Measurements from ENCODE around the gene TRABD.

The TRABD gene

DNA sequence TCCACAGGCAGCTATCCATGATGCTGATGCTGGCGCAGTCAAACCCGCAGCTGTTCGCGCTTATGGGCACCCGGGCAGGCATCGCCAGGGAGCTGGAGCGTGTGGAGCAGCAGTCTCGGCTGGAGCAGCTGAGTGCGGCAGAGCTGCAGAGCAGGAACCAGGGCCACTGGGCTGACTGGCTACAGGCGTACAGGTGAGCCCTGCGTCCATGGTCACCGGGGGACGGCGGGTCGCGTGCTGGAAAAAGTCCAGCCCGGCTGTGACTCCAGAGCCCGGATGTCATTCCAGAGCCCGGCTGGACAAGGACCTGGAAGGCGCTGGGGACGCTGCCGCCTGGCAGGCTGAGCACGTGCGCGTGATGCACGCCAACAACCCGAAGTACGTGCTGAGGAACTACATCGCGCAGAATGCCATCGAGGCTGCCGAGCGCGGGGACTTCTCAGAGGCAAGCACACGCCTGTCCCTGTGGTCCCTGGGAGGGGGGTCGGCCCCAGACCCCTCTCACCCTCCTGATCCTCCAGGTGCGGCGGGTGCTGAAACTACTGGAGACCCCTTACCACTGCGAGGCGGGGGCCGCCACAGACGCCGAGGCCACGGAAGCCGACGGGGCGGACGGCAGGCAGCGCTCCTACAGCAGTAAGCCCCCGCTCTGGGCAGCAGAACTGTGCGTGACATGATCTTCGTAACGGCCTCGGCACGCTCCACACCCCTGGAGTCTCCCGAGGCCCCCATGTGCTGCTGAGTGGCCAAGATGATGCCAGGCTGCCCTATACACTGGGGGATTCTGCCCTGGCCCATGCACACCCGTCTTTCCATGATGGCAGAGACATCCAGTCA lies 31.2 kb downstream of the TRABD start:
- DNase-seq (ENCODE audit: low read depth in 1 of 2, low spot score in 1 of 2): no peak

GRCh38 chr22:50217543-50218152 lies 31.9 kb downstream of the TRABD start:
- DNase-seq (ENCODE audit: low read depth in 1 of 2, low spot score in 1 of 2): no peak

GRCh38 chr22:50218153-50218995 lies 32.7 kb downstream of the TRABD start:
- DNase-seq (ENCODE audit: low read depth in 1 of 2, low spot score in 1 of 2): no peak

GRCh38 chr22:50218996-50219727 lies 33.4 kb downstream of the TRABD start:
- DNase-seq (ENCODE audit: low read depth in 1 of 2, low spot score in 1 of 2): no peak

- no peak for DNase-seq (ENCODE audit: low read depth in 1 of 2, low spot score in 1 of 2)
These were observed 34.3 kb downstream of the TRABD start for GRCh38 chr22:50219800-50220602.

DNA sequence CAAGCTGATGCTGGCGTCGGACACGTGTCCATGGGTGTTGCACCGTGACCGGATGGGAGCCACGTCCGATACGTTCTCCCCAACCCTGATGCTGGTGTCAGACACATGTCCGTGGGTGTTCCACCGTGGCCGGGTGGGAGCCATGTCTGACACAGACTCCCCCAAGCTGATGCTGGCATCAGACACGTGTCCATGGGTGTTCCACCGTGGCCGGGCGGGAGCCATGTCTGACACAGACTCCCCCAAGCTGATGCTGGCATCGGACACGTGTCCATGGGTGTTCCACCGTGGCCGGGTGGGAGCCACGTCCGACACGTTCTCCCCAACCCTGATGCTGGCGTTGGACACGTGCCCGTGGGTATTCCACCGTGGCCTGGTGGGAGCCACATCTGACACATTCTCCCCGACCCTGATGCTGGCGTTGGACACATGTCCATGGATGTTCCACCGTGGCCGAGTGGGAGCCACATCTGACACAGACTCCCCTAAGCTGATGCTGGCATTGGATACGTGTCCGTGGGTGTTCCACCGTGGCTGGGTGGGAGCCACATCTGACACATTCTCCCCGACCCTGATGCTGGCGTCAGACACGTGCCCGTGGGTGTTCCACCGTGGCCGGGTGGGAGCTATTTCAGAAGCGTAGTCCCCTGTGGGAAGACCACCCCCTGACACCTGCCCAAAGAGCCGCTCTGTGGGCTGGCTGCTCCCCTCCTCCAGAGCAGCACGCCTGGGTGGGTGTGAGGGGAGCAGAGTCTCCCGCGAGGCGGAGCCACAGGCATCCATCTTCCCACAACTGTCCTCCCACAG lies 35.1 kb downstream of the TRABD start:
- no peak for DNase-seq (ENCODE audit: low read depth in 1 of 2, low spot score in 1 of 2)

DNA sequence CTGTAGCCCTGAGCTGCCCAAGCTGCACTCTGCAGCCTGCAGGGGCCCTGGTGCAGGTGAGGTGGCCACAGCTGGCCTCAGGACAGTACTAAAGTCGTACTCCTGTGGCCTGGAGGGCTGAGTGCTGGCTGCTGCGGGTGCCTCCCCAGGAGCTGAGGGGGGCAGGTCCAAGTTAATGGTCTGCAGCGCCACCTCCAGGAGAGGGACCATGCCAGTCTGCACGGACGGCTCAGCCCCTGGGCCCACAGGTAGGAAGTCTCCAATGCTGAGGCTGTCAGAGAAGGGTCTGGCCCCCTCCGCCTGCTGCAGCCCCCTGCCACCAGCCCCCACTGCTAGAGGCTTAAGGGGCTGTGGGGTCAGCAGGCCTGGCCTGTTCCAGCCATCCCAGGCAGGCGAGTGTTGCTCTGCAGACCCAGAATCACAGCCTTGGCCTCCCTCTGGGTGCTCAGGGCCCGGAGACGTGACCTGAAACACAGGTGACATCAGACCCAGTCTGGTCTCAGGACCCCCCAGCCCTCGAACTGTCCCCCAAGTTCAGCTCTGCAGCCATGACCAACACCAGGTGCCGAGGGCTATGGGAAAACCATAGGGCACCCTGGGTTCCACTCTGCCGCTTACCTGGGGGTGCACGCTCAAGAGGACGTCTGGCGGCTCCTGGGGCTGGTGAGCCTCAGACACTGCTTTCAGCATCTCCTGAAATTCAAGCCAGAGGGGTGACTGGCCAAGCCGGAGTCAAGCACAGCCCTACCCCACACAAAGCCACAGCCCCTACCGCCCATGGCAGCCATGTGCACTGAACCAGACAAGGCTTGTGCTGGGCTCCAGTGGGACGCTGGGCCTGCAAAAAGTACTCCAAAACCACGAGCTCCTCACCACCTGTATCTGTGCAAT lies 35.9 kb downstream of the TRABD start:
- DNase-seq (ENCODE audit: low read depth in 1 of 2, low spot score in 1 of 2): no peak

- no peak for DNase-seq (ENCODE audit: low read depth in 1 of 2, low spot score in 1 of 2)
These were observed 36.8 kb downstream of the TRABD start for GRCh38 chr22:50222508-50222907.

DNA sequence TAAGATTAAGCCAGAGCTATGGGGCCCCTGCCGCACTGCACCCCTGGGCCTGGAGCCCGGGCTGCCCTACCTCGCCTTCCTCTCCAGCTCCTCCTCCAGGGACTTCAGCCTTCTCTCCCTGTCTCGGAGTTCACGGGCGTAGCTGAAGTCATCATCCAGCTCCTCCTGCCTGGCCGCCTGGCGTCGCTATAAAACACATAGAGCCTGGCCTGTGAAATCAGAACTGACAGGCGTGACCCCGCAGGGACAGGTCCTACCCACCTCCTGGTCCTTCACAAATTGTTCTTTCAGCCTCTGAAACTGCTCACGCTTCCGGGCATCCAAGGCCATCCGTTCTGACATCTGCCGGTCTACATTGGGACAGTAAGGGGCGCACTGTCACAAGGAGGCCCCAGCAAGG lies 38.4 kb downstream of the TRABD start:
- no peak for DNase-seq (ENCODE audit: low read depth in 1 of 2, low spot score in 1 of 2)

GRCh38 chr22:50225200-50225969 lies 39.7 kb downstream of the TRABD start:
- DNase-seq (ENCODE audit: low read depth in 1 of 2, low spot score in 1 of 2): no peak

GRCh38 chr22:50226063-50226874 lies 40.6 kb downstream of the TRABD start:
- DNase-seq (ENCODE audit: low read depth in 1 of 2, low spot score in 1 of 2): no peak

GRCh38 chr22:50226875-50227165 lies 41.1 kb downstream of the TRABD start:
- DNase-seq (ENCODE audit: low read depth in 1 of 2, low spot score in 1 of 2): no peak

DNA sequence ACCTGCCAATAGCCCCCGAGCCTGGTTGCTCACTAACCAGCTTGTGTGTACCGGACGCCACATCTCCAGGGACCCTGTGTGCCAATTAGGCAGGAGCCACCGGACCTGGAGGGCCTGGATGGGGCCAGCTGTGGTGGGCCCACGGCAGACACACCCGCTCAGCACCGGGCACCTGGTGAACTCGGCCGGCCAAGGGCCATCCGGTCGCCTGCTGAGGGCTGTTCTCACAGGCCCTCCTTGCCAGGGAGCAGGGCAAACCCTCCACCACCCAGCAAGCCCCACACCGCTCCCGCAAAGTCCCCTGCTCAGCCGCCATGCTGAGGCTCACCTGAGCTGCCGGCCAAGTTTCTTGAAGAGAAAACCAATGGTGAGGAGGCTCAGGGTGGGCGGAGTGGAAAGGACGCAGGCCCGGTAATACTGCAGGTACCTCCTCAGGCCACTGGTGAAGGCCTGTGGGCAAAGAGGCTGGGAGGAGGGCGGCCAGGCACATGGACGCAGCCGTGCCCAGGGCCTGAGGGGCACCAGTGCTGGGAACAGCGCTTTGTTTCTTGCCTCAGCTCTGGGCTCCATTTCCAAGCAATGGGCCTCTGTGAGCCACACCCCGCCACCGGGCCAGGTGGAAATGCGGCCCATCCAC lies 42.0 kb downstream of the TRABD start:
- no peak for DNase-seq (ENCODE audit: low read depth in 1 of 2, low spot score in 1 of 2)

DNA sequence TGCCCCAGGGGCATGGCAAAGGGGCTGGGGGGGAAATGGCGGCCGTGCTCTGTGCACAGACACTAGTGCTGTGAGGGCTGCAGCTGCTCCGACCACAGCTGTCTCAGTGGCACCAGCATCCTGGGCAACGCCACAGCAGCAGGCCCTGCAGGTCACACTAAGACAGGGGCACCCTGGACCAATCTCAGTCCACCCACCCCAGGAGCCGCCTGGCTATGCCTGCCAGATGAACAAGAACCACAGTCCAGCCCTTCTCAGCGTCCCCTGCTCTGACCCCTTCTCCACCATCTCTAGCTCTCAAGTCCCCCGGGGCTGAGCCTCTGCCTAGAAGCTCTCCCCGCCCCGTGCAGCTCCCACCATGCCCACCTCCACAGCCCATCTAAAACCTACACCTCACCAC lies 42.7 kb downstream of the TRABD start:
- no peak for DNase-seq (ENCODE audit: low read depth in 1 of 2, low spot score in 1 of 2)

DNA sequence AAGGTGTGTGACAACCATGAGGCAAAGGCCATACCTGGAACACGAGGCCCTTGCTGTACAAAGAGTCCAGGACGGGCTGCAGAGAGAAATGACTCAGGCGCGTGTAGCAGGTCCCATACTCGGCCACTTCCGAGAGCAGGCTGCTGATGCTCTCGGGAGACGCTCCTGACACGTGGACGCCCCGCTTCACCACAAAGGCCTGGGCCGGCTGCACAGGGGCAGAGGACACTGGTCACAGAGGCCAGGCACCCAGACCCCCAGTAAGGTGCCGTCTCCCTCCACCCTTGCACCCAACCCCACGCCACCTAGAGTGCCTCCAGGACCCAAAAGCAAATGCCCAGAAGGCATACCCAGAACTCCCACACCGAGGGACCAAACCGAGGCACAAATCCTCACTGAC lies 43.7 kb downstream of the TRABD start:
- DNase-seq (ENCODE audit: low read depth in 1 of 2, low spot score in 1 of 2): no peak

- no peak for DNase-seq (ENCODE audit: low read depth in 1 of 2, low spot score in 1 of 2)
These were observed 46.9 kb downstream of the TRABD start for GRCh38 chr22:50232481-50233151.
